ENCODE results near the gene GALNT6.

The GALNT6 gene

DNA sequence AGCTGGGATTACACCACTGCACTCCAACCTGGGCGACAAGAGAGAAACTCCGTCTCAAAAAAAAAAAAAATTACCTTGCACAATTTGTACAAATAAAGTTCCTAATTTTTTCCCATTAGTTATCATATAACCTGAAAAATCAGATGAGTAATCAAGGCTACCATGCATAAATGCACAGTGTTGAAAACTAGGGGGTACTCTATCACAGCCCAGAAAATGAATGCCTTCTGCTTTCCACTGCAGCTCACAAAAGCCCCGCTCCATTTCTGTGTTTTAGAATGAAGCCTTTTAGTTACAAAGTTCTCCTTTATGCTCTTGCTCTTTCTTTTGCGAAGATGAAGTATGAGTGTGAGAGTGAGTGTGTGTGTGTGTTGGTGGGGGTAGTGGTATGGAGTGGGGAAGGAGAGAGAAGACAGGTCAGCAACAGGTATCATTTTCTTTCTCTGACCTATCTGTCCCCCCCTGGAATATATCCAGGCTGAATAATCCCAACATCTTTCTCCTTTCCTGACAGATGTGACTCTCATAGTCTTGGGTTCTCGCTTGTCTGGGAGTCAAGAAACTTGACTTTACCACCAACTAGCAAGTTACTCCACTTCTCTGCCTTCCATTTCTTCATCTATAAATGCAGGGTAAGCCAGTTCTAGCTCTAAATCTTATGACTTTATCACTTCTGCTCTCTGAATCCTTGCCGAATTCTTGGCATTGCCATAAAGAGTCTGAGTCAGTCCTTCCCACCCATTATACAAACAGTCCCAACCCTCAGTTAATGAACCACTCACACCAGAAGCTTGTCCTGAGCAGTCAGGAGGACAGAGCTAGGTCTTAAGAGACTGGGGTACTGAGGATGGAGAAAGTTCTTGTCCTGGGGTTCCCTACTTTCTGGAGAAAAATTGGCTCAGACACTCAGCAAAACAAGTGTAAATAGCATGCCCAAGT, 83.3 kb downstream of the GALNT6 start:
- Mint-ChIP-seq H3K27ac (peak overlapping the region; percentile 91 to 94), H3K9me3 (no peaks in the 10 kb centered on the region), H3K36me3 (ENCODE audit: insufficient read depth) (peaks cover 98% of the 10 kb centered on the region), H3K4me3 (peak overlapping the region in 1 of 2 donors; percentile 34), H3K4me1 (ENCODE audit: low read depth in 2 of 2) (peaks cover 38 to 71% of the 10 kb centered on the region in 2 donors), H3K27me3 (no peaks in the 10 kb centered on the region)
- ATAC-seq (replicated peaks) (peak; percentile 56), DNase-seq (no peak)

DNA sequence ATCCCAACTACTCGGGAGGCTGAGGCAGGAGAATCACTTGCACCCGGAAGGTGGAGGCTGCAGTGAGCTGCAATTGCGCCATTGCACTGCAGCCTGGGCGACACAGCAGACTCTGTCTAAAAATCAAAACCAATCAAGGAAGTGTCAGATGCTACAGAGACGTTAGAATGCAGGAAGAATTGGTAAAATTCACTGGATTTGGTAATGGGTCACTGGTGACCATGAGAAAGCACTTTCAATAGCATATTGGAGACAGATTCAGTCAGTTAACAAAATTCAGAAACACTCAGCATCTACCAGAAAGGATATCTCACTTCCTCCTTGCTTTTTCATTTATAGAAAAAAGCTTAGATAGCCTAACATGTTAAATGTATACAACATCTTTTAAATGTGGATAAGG, 84.7 kb downstream of the GALNT6 start:
- Mint-ChIP-seq H3K4me3 (no peak overlapping the region), H3K36me3 (ENCODE audit: insufficient read depth) (peaks cover 98% of the 10 kb centered on the region), H3K4me1 (ENCODE audit: low read depth in 2 of 2) (peaks cover 31 to 66% of the 10 kb centered on the region in 2 donors), H3K27ac (peak overlapping the region; percentile 67 to 87), H3K27me3 (no peaks in the 10 kb centered on the region), H3K9me3 (no peaks in the 10 kb centered on the region)
- ATAC-seq (replicated peaks) = no peak
- no peak for DNase-seq
